ENCODE data around the gene MACF1. TPM values are rescaled to one million over a fixed set of nuclear protein-coding genes. Genes with fewer than 3 reads are reported as not detected.

The MACF1 gene
- total and polyA plus RNA-seq, 2 of the 13 experiments (the other 11 are each of a cell fraction or from before 2014, with no cell fraction given), result 36.7 to 65.4 TPM

GRCh38 chr1:39387452-39387851, 183.0 kb downstream of the MACF1 start (continued):
- TF ChIP-seq ZHX1 (CRISPR knock-in tag; IDR thresholded peaks at IDR 0.05; ENCODE audit: low read depth) (no peak), SMC3 (IDR thresholded peaks at IDR 0.05; ENCODE audit: low read length) (peak; percentile 73), ZNF776 (CRISPR knock-in tag; IDR thresholded peaks at IDR 0.05) (no peak), TCF7 (IDR thresholded peaks at IDR 0.05; ENCODE audit: low read depth) (peak; percentile 84), HNRNPL (IDR thresholded peaks at IDR 0.05; ENCODE audit: low read depth, low read length) (no peak), GATAD2A (CRISPR knock-in tag; IDR thresholded peaks at IDR 0.05) (peak; percentile 46), NFE2L1 (CRISPR knock-in tag; IDR thresholded peaks at IDR 0.05; ENCODE audit: borderline replicate concordance) (no peak), ZNF101 (CRISPR knock-in tag; IDR thresholded peaks at IDR 0.05; ENCODE audit: borderline replicate concordance, low read depth) (no peak), ATF3 (CRISPR knock-in tag; IDR thresholded peaks at IDR 0.05) (peak; percentile 78), MEIS1 (CRISPR knock-in tag; IDR thresholded peaks at IDR 0.05; ENCODE audit: borderline replicate concordance) (no peak), ARID3A (IDR thresholded peaks at IDR 0.05; ENCODE audit: low read depth, low read length) (peak; percentile 88), ZFP91 (CRISPR knock-in tag; IDR thresholded peaks at IDR 0.05; ENCODE audit: borderline replicate concordance) (no peak), THRA (CRISPR knock-in tag; IDR thresholded peaks at IDR 0.05; ENCODE audit: borderline replicate concordance) (no peak), JUND (CRISPR knock-in tag; IDR thresholded peaks at IDR 0.05) (peak; percentile 80), MTF2 (CRISPR knock-in tag; IDR thresholded peaks at IDR 0.05; ENCODE audit: borderline replicate concordance) (no peak), SAP130 (CRISPR knock-in tag; IDR thresholded peaks at IDR 0.05; ENCODE audit: low read depth) (peak; percentile 42), KAT7 (CRISPR knock-in tag; IDR thresholded peaks at IDR 0.05; ENCODE audit: borderline replicate concordance) (no peak), ZIK1 (CRISPR knock-in tag; IDR thresholded peaks at IDR 0.05; ENCODE audit: borderline replicate concordance, low read depth) (no peak), MZF1 (CRISPR knock-in tag; IDR thresholded peaks at IDR 0.05; ENCODE audit: borderline replicate concordance) (no peak), HOXA3 (CRISPR knock-in tag; IDR thresholded peaks at IDR 0.05) (no peak), FOSL2 (CRISPR knock-in tag; IDR thresholded peaks at IDR 0.05) (peak; percentile 97), JUN (CRISPR knock-in tag; IDR thresholded peaks at IDR 0.05) (0 out of 2 replicates have a peak, but pooled peaks have one; percentile 34), HNF4A (CRISPR knock-in tag; IDR thresholded peaks at IDR 0.05) (peak; percentile 51; the same call in 1 of the 2 replicates), MXI1 (IDR thresholded peaks at IDR 0.05; ENCODE audit: borderline replicate concordance, low read depth, low read length) (peak; percentile 39; the same call in 1 of the 3 replicates), RBM22 (optimal IDR thresholded peaks at IDR 0.05; ENCODE audit: low read length) (no peak)

Measured in HepG2 (cell line).